ENCODE data around the gene HHAT.
A peak's percentile ranks its signal among the peaks of the same experiment; 100 is the strongest.

The HHAT gene

GRCh38 chr1:210361665-210362064 is 33.0 kb downstream of the HHAT start:
- DNase-seq = no peak

DNA sequence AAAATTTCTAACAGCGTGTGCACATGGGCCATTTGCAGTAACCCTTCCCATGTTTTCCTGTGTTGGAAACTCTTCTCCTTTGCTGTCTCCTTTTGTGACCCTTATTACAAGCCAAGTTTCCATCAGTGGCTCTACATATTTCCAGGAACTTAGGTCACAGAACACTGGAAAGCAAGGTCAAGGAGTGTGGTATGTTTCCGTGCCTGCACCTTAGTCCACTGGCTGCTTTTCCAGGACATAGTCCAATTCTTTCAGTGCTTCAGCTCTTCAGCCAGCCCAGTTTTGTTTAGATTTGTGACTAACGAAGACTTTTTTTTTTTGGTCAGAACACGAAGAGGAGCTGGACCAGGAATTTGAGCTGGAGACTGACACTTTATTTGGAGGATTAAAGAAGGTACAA is 33.8 kb downstream of the HHAT start:
- DNase-seq = no peak

DNA sequence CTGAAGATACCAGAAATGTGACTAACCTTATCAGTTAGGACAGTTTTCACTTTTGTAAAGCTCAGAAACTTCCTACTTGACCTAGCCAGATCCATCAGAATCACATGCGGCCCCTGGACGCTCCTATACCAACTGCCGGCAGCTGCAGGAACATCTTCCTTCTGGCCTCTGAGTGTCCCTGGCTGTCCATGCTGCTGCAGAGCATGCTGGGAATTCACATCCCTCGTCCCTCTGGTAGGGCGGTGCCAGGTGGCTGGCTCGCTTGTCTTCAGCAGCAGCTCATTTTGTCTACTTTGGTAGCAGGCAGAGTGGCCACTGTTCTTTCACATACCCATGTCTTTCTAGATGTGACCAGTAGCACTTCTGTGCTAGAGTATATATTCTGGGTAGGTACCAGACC is 34.4 kb downstream of the HHAT start:
- no peak for DNase-seq

GRCh38 chr1:210364479-210364878 is 35.8 kb downstream of the HHAT start:
- DNase-seq = peak; percentile 73

- DNase-seq = no peak
Measured at GRCh38 chr1:210366767-210367166, 38.1 kb downstream of the HHAT start.

DNA sequence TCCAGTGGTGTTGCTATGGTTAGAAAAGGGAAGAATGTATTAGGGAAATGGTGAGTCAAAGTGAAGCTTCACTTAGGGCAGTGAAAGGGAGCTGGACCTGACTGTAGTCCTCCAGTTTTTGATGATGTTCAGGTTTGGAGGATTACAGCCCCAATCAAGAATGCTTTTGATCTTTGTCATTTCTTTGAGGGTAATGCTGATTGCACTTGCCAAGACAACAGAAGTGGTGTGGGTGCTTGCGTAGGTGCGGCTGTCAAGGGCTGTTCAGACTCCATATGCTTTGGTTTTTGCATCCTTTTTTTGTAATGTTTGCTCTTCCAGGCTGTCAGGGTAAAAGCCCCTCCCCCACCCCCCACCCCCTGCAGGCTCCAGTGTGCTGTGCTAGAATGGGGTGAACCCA is 38.9 kb downstream of the HHAT start:
- no peak for DNase-seq

DNA sequence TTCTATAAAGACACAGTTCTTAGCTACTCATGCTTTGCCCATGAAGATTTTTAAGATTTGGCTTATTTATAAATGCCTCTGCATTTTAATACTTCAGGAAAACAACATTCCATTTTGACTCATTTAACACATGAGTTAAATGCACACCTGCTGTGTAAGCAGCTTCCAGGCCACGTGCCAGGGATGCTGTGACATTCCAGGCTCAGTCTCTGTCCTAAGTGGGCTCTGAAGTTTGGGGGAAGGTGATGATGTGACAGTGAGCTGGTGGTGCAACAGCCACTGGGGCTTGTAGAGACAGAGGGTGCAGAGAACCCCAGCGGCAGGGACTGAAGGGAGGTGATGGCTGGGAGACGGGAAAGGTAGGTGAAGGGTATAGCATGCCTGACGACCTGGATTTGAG is 40.7 kb downstream of the HHAT start:
- peak; percentile 29 for DNase-seq

- DNase-seq = no peak
Measured at GRCh38 chr1:210371916-210372315, 43.2 kb downstream of the HHAT start.

GRCh38 chr1:210372491-210372890 is 43.8 kb downstream of the HHAT start:
- no peak for DNase-seq

DNA sequence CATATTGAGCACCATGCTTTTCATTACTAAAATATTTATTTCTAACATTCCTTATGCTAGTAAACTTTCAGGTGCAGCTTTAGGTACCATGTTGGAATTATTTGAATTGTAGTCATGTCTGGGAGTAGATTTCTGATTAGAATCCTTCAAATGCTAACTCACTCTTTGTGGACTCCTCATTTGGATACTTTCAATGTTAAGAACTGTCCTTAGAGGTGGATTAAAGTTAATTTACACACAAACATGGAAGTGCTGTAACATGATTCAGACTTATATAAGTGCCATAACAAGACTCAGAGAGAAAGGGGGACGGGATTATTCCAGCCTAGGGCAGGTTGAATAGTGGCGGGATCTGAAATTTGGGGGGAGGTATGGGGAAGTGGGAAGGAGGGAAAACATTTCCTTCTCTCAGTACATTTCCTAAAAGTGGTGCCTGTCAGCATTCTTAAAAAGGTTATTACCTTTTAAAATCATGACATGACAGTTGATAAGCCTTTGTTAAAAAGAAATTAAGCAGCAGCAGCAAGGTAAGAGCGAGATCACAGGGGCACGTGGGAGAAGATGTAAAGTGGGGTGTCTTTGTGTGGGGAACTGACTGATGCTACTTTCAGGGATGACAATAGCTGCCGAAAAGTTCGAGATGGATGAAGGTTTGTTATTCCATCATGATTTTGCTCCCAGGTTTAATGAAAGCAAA is 44.4 kb downstream of the HHAT start:
- DNase-seq = no peak

- DNase-seq = no peak
Measured at GRCh38 chr1:210373628-210373877, 44.9 kb downstream of the HHAT start.

GRCh38 chr1:210373878-210374599 is 45.3 kb downstream of the HHAT start:
- DNase-seq = peak; percentile 30

DNA sequence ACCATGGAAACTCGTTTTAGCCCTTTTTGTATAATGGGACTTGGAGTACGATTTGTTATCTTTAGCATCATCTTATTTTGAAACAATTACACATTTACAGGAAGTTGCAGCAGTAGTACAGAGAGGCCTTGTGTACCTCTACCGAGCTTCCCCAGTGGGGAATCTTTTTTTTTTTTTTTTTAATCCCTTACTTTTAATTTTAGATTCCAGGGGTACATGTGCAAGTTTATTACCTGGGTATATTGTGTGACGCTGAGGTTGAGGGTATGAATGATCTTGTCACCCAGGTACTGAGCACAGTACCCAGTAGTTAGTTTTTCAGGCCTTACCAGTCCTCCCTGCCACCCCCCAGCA is 45.9 kb downstream of the HHAT start:
- no peak for DNase-seq

DNA sequence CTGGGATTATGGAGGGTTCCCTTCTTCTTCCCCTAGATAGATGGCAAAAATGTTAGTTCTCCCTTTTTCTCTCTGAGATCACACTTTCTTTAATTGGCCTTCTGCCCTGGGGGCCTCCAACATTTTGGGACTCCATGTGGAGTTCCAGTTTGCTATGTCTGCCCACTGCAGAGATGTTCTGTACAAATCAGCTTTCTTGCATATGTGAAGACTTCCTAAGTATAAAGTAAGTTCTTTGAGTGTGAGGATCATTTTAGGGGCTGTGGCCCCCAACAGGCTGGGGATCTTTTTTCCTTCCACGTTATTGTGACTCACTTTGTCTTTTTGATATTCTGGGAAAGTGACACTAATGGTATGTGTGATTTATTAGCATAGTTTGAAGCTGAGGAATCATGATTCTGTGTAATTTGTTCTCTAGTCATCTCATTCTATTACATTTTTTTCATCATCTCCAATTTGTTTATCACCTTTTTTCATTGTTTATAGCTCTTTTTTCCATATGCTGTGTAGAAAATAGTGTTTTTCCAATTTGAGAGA is 48.2 kb downstream of the HHAT start:
- no peak for DNase-seq

DNA sequence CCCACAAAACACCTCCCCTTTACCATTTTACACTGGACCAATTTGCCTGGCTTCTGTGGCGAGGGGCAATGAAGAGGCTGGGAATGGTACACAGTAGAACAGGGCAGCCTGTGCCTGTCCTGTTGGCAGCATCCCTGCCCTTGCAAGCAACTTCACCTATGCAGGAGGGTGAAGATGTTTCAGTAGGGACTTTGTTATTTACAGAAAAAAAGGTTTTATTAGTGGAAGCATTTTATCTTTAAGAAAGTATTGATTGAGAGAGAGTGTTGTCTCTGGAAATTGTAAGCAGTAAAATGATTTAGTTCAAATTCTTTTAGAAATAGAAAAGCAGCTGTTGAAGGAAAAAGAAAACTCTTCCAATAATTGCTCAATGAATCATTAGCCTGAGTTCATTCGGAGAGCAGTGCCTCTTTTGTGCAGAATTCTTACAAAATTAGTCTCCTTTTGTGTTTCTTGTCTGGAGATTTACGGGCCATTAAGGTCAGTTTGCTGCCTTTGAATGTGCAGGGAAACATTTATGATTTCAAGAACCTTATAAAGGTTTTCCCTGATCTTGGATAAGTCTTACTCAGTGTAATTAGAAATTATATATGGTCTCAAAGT is 49.1 kb downstream of the HHAT start:
- DNase-seq = peak; percentile 60

DNA sequence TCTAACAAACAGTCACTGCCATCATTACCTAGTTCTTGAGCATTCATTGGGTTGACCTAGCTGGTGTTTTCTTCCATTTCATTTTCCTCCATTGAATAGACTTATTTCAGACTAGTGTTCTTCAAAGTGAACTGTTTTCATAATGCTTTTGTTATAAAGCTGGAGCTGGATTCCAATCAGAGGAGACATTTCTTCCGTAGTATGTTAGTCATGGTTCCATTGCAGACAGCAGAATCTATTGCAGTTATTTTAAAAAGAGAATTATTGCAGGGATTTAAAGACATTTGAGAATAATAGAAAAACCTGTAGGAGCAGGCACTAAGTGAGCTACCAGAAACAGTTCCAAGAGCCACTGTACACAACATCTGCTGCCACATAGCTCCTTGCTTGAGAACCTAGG is 50.0 kb downstream of the HHAT start:
- no peak for DNase-seq

DNA sequence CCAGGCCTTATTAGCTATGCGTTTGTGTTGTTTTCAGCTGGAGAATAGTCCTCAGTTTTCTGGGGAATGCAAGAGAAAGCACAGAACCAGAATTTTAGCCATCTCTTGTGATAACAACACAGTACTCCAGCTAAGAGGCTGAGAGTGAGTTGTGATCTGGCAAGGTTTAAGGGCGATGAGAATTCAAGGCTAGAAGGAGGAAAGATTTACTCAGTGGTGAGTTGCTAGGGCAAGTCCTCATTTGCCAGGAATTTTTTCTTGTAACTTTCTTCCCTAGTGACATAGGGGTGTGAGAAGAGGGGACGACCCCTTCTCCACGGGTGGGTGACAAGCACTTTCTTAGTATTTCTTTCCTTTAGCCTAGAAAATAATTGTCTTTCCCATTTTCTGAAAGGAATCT is 53.2 kb downstream of the HHAT start:
- no peak for DNase-seq

DNA sequence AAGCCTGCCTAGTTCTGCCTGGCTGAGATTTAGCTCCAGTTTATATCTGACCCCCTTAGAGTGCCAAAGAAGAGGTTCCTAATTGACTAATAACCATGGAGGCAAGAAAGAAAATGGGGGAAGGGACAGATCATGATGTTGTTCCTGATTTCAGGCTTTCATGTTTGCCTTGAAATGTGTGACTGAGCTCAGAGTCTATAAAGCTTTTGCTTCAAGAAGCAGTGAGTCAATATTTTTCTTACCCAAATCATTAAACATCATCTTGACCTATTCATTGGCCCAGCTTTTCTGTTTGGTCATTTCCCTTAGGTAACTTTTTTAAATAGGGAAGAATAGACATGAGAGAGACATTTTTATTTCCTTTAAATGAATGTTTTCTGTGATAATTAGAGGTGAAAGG is 55.9 kb downstream of the HHAT start:
- no peak for DNase-seq

DNA sequence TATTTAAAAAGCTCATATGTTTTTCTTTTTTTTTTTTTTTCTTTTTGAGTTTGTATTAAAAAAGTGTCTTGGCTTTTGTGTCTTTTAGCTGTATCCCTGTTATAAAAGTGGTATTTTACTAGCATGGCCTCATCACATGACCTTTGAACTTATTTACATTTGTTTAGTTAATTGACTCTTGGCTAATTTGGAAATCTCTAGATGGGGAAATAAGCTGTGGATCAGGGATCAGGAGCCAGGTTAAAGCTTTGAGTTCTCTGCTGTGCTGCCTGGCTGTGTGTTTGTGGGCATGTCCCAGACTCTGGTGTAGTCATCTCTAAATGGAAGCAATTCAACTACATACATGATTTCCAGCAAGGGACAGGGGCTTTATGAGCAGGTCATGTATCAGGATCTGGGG is 56.5 kb downstream of the HHAT start:
- no peak for DNase-seq

- DNase-seq = no peak
Measured at GRCh38 chr1:210394281-210394821, 65.6 kb downstream of the HHAT start.

DNA sequence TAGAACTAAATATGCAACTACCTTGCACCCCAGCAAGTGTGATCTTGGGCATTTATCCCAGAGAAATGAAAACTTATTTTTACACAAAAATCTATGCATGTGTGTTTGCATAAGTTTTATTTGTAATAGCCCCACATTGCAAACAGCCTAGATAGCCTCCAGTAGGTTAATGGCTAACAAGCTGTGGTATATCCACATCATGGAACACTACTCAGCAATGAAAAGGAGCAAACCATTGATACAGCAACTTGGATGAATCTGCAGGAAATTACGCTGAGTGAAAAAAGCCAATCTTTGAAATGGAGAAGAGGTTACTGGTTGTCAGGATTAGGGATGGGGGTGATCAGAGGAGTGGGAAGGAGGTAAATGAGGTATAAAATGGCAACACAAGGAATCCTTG is 67.8 kb downstream of the HHAT start:
- DNase-seq = no peak

DNA sequence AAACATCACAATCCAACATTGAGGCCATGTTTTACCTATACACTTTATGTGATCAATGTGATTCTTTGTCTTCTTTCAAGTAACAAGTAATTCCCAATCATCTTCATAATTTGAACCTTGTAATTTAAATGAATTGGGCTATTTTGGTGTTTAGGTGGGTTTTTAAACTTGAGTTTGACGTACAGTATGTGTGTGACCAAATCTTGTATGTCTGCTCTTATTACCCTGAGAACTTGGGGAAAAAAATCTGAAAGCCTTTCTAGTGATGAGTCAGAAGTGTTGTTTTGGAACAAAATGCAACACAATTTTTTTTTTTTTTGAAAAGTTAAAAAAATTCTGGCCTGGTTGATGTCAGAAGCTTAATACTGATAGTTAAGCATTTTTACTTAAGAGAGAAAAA is 68.5 kb downstream of the HHAT start:
- no peak for DNase-seq

DNA sequence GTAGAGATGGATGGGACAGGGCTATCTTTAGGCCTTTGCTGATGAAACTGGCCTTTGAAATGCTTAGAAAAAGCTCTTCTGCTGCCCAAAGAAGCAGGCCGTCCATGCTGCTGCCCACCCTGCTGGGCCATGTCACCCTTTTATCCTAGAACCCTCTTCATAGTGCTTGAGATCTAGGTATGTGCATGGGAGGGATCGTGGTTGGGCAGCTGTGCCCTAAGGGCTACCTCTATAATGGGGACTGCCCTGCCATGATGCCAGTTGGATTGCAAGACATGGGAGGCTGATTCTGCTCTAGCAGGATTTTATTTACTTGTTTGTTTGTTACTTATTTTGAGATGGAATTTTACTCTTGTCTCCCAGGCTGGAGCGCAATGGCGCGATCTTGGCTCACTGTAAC is 69.0 kb downstream of the HHAT start:
- no peak for DNase-seq

- no peak for DNase-seq
Measured at GRCh38 chr1:210398466-210398865, 69.8 kb downstream of the HHAT start.

All from eye (tissue), 1 donor.